Measurements from ENCODE around the gene CRISPLD2.
A peak's percentile ranks its signal among the peaks of the same experiment; 100 is the strongest.
"Not testable (repeated sequence)": the region's sequence is repeated elsewhere in the genome, so short reads cannot be mapped to it uniquely, and the experiment has no call there.

CRISPLD2 gene

GRCh38 chr16:84919708-84920107, 99.9 kb downstream of the CRISPLD2 start:
- no peak for DNase-seq

- no peak for DNase-seq
Measured at GRCh38 chr16:84920333-84920732, 100.5 kb downstream of the CRISPLD2 start.

GRCh38 chr16:84922351-84923120, 102.8 kb downstream of the CRISPLD2 start:
- DNase-seq, result no peak

DNA sequence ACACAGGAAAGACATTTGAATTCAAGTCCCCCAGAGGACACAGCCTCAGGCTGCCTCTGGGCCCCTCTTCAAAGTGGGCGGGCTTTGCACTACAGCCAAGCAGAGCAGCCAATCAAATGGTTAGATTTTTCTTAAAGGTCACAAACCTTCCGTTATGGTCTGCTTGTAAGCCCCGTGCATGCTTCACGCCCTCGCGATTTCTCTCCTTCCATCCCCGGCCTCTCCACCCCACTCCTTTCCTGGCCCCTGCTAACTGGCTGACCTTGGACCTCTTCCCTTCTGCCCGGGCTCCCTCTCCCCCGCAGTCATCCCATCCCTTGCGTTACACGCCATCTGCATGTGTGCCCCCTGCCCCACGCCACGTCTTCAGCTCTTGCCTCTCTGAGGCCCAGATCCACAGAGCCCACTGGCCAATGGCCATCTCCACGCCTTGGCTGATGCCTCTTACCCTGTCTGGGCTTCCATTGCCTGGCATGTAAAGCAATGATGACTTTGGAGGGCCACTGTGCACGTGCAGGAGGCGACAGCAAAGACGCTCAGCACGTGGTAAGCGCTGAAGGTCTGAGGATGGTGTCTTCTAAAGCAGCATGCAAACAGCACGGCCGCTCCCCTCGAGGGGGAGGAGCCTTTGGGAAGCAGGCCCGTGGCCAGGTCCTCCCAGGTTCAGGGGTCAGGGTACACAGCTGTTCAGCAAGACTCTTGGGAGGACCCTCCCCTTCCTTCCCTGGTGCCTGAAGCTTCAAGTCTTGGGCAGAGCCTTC, 104.7 kb downstream of the CRISPLD2 start:
- DNase-seq, result no peak

DNA sequence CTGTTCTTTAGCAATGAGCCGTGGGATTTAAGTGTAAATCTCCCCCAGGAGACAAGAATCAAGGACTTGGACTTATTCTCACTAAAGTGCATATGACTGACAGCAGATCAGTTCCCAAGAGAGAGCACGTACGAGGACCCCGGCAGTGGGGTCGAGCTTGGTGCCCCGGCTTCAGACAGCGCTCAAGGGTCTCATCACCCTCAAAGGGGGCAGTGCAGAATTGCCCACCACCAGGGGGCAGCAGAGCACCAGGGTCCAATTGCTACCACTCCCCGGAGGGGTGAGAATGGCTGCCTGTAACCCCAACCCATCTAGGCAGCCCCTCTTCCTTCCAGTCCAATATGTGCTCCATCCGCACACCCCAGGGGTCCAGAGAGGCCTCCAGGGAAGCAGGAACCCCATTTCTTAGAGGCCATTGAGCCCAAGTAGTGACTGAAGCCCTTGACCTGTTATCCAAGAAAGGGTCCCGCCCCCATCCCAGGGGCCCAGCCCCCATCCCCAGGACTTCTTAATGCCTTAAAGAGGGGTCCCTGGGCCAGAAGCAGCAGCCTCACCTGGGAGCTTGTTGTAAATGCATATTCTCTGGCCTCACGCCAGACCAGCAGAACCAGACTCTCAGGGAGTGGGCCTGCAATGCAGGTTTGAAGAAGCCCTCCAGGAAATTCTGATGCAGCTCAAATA, 105.4 kb downstream of the CRISPLD2 start:
- peak; percentile 70 for DNase-seq

DNA sequence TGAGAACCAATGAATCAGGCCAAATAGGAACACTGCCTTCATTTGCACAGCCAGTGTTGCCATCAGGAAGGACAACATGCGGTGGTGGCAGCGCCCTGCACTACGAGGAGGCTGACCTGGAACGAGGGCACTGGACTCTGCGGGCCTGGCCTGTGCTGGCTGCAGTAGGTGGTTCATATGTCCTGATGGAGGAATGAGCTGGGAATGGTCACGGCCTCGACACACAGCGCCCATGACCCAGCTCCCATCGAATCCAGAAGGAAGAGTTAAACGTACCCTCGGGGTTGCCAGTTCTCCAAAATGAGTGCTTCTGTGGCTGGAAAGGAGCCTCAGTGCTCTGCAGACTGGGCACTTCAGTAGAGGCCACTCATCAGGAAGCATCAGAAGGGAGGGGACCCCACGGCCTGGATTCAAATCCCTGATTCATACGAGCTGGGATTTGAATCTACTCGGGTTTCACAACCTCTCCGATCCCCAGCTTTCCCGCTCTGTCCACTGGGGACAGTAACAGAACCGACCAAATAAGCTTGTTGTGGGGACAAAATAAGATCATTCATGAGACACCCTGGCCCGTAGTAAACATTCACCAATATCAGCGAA, 106.1 kb downstream of the CRISPLD2 start:
- no peak for DNase-seq

DNA sequence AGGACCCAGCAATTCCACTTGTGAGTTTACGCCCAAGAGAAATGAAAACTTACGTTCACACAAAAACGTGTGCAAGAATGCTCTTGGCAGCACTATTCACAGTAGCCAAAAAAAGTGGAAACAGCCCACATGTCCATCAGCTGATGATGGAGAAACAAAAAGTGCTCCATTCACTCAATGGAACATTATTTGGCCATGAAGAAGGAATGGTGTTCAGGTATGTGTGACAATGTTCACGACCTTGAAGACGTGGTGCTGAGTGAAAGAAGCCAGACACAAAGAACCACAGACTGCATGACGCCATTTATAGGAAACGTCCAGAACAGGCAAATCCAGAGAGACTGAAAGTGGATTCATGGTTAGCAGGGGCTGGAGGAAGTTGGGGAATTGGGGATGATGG, 106.7 kb downstream of the CRISPLD2 start:
- DNase-seq, result no peak

DNA sequence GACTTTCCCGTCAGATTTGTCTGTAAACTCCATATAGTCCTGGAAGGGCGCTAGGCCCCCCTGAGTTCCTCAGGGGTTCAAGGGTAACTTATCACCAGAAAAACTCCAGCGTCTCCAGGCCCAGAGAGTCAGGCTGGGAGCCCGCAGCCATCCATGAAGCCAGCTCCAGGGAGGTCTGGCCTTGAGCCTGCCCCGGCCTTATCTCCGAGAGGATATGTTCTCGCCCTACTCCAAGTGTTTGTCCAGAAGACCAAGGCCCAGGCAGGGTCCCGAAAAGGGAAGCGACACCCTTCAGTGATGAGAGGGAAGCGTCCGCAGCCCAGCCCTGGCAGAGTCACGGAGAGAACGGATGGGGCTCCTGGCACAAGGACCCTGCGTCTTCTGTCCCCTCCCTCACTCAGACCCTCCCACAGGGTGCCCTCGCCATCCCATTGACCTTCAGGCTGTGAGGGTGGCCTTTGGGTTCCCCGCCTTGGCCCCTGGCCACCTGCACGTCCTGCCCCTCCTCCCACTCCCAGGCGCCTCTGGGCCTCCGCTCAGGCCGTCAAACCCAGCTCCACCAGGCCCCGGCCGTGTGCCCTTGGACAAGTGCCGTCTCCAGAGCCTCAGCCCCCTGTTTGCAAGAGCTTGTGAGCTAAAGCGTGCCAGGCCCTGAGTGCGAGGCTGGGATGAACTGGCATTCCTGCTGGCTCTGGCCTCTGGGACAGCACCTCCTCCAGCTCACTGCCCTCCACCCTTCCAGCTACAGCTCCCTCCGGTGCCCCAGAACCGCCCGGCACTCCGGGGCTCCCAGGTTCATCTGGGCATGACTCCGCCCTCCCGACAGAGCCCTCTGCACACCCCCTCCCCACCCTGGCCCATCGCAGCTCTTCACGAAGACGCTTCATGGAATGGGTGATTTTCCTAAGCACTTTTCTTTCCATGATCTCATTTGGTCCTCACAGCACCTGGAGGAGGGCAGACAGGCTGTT, 108.1 kb downstream of the CRISPLD2 start:
- DNase-seq, result no peak

- no peak for DNase-seq
Measured at GRCh38 chr16:84928679-84929420, 109.1 kb downstream of the CRISPLD2 start.

DNA sequence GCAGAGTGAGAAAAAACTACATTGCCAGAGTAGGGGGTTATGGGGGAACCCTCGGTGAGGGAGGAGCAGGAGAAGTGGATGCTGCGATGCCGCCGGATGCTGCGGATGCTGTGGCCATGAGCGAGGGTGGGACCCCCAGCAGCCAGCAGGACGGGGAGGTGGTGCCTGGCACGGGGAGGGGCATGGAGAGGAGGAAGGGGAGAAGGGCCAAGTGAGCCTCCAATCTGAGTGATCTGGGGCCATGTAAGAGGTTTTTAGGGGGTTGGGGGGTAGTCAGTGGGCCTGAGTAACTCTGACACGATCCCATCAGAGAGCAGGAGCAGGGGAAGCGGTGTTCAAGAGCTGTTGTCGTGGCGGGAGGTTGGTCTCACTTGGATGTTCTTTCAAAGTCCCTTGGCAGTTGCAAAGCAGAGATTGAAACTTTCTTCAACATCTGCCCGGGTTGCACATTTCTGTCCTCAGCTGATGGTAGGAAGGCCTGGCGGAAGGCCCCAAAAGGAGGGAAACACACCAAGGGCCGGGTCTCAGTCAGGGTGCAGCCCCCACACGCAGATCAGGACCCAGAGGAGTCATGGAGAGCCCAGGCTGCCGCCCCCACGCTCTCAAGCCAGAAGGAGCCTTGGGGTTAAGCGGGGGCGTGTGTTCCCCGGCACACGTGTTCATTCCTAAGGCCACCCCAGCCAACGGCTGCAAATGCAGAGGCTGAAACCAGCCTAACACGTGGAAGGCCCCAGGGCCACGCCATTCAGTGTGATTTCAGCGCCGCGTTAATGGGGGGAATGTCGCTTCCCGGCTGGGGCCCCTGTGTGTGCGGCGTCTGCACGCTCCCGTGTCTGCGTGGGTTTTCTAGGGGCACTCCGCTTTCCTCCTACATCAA, 109.9 kb downstream of the CRISPLD2 start:
- DNase-seq, result no peak

- no peak for DNase-seq
Measured at GRCh38 chr16:84930298-84931106, 110.7 kb downstream of the CRISPLD2 start.

- no peak for DNase-seq
Measured at GRCh38 chr16:84931107-84931494, 111.3 kb downstream of the CRISPLD2 start.

DNA sequence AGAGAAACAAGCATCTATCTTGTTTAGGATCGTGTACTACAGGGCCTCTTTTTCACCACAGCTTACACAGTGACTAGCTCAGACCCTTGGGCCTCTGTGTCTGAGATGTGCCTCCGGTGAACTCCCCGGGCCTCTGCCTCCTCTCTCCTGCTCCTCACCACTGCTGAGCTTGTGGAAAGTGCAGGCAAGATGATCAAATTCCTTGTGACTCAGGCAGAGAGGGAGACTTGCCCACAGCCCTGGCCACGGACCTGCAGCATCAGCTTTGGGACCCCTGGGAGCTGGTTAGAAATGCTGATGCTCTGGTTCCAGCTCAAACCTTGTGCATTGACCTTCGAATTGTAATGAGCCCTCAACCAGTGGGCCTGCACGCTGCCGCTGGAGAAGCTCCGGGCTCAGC, 111.7 kb downstream of the CRISPLD2 start:
- no peak for DNase-seq

DNA sequence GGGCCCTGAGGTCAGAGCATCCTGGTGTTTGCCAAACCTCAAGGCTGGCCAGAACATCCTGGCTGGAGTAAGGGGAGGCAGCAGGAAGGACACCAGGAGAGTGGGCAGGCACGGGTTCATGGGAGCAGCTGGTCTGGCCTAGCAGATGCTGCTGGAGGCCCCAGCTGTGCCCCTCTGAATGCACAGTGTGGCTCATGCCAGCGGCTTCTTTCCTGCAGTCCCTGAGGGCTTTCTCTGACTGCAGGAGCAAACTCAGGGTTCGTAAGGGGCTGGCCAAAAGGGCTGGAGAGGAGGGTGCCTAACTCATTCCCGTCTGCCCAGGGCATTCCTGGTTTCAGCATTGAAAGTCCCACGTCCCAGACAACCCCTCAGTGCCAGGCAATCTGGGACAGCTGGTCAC, 112.9 kb downstream of the CRISPLD2 start:
- DNase-seq, result no peak

DNA sequence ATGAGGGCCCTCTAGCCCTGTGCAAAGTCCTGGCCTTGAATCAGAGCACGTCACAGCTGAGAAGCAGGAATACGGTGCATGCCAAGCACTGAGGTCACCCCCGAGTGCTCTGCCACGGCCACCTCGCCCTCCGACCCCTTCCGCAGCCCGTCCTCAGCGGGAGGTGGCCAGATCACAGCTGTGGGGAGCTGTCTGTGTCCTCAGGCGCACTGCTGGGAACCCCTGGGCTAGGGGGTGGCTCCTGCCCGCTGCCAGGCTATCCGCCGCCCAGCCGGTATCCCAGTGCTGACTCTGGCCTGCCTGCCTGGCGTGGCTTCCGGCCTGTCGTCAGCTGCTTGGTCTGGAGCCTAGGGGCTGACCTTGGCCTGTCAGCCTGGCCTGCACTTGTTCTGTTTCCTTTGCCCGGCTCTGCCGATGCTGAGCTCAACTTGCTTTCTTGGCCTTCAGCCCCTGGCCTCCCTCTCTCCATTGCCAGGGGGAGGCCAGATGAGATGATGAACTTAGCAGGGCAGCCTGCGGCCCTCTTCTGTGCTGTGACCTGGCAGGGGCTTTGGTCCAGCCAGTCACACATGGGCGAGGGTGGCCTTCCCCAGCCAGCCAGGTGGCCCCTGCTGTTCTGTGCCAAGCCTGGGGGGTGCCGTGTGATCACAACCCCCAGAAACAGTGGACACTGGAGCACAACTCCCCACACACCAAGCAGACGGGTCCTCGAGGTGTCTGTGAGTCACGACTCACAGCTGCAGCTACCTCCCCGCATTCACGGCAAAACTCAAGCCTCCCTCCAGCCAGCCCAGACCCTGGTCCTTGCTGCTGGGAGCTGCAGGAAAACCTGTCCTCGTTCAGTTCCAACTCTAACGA, 114.2 kb downstream of the CRISPLD2 start:
- no peak for DNase-seq

- DNase-seq, result no peak
Measured at GRCh38 chr16:84937196-84938005, 117.6 kb downstream of the CRISPLD2 start.

GRCh38 chr16:84938616-84939015, 118.8 kb downstream of the CRISPLD2 start:
- DNase-seq, result not testable (repeated sequence)
